Right atrium auricular region (tissue), 2 donors: ENCODE measurements around the gene TSPO. TPM values are rescaled to one million over a fixed set of nuclear protein-coding genes. Genes with fewer than 3 reads are reported as not detected.

Source experiments
- DNase-seq: peaks from one replicate; pipeline ENCODE4 v3.0.0-alpha.2; 2019; ENCODE audit warnings: low spot score
- H3K27ac ChIP-seq, 2 donors: fragments of 200-600 bp; sonication (generic); 1 replicate in 1 of 2; 2 replicates in 1 of 2; pipeline ENCODE4 v1.5.1; 2016 to 2019
- H3K27me3 ChIP-seq, 2 donors: fragments of 200-600 bp; sonication (generic); one replicate each; pipeline versions ENCODE4 v1.5.1 to v1.6.0; 2017 to 2019
- H3K36me3 ChIP-seq: fragments of 200-600 bp; sonication (generic); one replicate; pipeline ENCODE4 v1.5.1; 2016
- H3K4me1 ChIP-seq, 2 donors: fragments of 200-600 bp; sonication (generic); one replicate each; pipeline versions ENCODE4 v1.5.1 to v1.6.0; 2017 to 2019
- H3K4me3 ChIP-seq, 2 donors: fragments of 200-600 bp; sonication (generic); 1 replicate in 1 of 2; 2 replicates in 1 of 2; pipeline ENCODE4 v1.5.1; 2017 to 2019; ENCODE audit warnings: mild to moderate bottlenecking in 1 of 2, moderate library complexity in 1 of 2
- H3K9me3 ChIP-seq, 2 donors: fragments of 200-600 bp; sonication (generic); one replicate each; pipeline ENCODE4 v1.5.1; 2019
- total RNA-seq, 2 donors: library from RNA; depleted of rRNA; stranded (reverse); fragments of >200 nt; gene quantifications; one replicate each; pipeline ENCODE4 v1.1.0, GENCODE V29; 2016
- TF ChIP-seq, protein P1 (sequence below), 2 donors: fragments of 200-600 bp; sonication (generic); IDR thresholded peaks; one replicate each; pipeline ENCODE4 v1.5.1; 2019; ENCODE audit warnings: antibody characterized with exemption in 2 of 2

The TSPO gene
- total RNA-seq, 2 donors from 2014 or later: 182 to 241 TPM

- TF ChIP-seq, protein P1, sequence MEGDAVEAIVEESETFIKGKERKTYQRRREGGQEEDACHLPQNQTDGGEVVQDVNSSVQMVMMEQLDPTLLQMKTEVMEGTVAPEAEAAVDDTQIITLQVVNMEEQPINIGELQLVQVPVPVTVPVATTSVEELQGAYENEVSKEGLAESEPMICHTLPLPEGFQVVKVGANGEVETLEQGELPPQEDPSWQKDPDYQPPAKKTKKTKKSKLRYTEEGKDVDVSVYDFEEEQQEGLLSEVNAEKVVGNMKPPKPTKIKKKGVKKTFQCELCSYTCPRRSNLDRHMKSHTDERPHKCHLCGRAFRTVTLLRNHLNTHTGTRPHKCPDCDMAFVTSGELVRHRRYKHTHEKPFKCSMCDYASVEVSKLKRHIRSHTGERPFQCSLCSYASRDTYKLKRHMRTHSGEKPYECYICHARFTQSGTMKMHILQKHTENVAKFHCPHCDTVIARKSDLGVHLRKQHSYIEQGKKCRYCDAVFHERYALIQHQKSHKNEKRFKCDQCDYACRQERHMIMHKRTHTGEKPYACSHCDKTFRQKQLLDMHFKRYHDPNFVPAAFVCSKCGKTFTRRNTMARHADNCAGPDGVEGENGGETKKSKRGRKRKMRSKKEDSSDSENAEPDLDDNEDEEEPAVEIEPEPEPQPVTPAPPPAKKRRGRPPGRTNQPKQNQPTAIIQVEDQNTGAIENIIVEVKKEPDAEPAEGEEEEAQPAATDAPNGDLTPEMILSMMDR (IDR thresholded peaks at IDR 0.05): no peak
- no peak for DNase-seq
- Histone ChIP-seq H3K4me1 (no peaks in the 10 kb centered on the region), H3K27me3 (no peaks in the 10 kb centered on the region), H3K9me3 (no peaks in the 10 kb centered on the region), H3K36me3 (no peaks in the 10 kb centered on the region), H3K4me3 (no peak overlapping the region), H3K27ac (no peak overlapping the region)
These were observed 54.6 kb downstream of the TSPO start for GRCh38 chr22:43205748-43206508.

DNA sequence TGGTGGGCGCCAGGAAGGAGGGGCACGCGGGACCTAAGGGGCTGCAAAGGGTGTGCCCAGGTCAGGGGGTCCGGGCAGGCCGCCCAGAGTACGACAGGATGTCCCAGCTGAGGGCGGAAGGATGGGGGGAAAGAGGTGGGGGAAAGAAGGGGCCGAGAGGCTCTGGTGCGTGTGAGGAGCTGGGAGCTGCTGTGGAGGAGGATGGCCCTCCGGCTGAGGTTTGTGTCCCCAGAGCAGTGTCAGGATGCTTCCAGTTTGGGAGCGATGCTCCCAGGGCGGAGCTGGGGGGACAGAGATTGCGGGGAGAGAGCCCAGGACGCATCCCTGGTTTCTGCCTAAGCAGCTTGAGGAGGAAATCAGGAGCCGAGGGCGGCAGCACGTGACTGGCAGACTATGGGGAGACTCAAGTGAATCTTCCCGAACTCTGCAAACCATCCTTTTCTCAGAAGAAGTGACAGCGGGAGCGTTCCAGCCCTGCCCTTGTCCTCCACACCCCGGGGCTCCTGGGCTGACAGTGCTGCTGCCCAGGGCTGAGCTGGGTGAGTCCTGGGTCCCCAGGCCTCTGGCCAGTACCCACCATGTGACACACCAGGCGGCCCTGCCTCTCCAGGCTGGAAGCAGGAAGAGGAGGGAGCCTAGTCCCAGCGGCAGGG, 55.3 kb downstream of the TSPO start:
- TF ChIP-seq, protein P1 (IDR thresholded peaks at IDR 0.05): no peak
- H3K27ac ChIP-seq: no peak overlapping the region
- no peaks in the 10 kb centered on the region for H3K4me1 ChIP-seq
- H3K27me3 ChIP-seq: no peaks in the 10 kb centered on the region
- no peaks in the 10 kb centered on the region for H3K36me3 ChIP-seq
- DNase-seq: no peak
- no peak overlapping the region for H3K4me3 ChIP-seq
- H3K9me3 ChIP-seq: no peaks in the 10 kb centered on the region

DNA sequence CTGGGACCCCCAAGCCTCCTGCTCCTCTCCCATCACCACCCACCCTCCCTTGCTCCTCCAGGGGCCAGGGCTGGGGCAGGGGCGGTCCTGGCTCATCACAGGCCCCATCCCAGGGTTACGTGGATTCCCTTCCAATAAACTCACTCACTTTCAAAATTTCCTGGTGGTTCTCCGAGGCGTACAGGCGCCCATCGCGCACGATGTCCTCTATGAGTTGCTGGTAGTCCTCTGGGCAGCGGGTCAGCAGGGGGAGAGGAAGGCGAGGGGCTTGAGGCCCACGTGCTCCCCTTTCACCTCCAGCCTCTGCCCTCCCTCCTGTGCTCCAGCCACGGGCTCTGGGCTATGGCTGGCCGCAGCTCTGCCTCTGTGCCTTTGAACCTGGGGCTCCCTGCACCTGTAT, 56.0 kb downstream of the TSPO start:
- Histone ChIP-seq H3K4me3 (no peak overlapping the region), H3K27me3 (no peaks in the 10 kb centered on the region), H3K4me1 (no peaks in the 10 kb centered on the region), H3K36me3 (no peaks in the 10 kb centered on the region), H3K9me3 (no peaks in the 10 kb centered on the region), H3K27ac (no peak overlapping the region)
- TF ChIP-seq, protein P1 (IDR thresholded peaks at IDR 0.05): no peak
- DNase-seq: no peak

- Histone ChIP-seq H3K4me1 (no peaks in the 10 kb centered on the region), H3K4me3 (no peak overlapping the region), H3K9me3 (no peaks in the 10 kb centered on the region), H3K27me3 (no peaks in the 10 kb centered on the region), H3K36me3 (no peaks in the 10 kb centered on the region), H3K27ac (no peak overlapping the region)
- no peak for DNase-seq
- TF ChIP-seq, protein P1 (IDR thresholded peaks at IDR 0.05): no peak
These were observed 56.7 kb downstream of the TSPO start for GRCh38 chr22:43207849-43208702.

DNA sequence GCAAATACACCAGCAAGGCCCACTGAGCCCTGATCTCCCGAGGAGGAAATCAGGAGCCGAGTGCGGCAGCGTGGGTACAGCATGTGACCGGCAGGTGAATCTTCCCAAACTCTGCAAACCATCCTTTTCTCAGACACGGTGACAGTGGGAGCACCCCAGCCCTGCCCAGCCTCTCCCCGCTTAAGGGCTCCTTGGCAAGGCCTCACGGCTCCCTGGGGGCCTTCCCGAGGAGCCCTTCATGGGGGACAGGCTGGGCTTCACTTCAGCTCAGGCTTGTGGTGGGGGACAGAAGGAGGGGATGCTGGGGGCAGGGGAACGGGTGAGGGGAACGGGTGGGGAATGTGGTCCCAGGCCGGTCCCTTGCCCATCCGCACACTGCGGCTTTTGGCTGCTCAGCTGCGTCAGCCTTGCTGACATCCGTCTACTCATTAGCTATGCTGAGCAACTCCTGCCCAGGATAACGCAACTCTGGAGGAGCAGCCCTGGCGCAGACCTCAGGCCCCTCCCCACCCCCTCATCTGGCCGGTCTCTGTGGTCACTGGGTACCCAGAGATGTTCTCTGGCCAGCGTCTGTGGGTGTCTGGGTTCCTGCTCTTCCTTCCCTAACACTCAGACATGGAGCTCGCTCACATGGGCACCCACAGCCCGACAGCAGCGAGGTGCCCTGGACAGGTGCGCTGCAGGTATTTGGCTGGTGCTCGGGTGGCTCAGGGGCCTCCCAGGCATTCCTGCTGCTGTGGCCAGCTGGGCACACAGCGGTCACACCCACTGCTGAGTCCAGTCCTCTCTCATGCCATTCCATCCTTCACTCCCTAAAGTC, 57.6 kb downstream of the TSPO start:
- DNase-seq: no peak
- no peaks in the 10 kb centered on the region for H3K9me3 ChIP-seq
- H3K36me3 ChIP-seq: no peaks in the 10 kb centered on the region
- no peak overlapping the region for H3K27ac ChIP-seq
- no peaks in the 10 kb centered on the region for H3K4me1 ChIP-seq
- no peak overlapping the region for H3K4me3 ChIP-seq
- no peaks in the 10 kb centered on the region for H3K27me3 ChIP-seq
- TF ChIP-seq, protein P1 (IDR thresholded peaks at IDR 0.05): no peak
